GM12878 (cell line): ENCODE measurements around the gene ELF2. TPM values are rescaled to one million over a fixed set of nuclear protein-coding genes. Genes with fewer than 3 reads are reported as not detected.

Source experiments
- ATF7 ChIP-seq: fragments of 450-650 bp; IDR thresholded peaks from 2 replicates; pipeline ENCODE4 v1.6.1; 2016; ENCODE audit warnings: low read depth, mild to moderate bottlenecking
- BCL11A ChIP-seq: IDR thresholded peaks from 2 replicates; pipeline ENCODE4 v1.6.1; 2011; ENCODE audit warnings: low read depth, low read length
- BHLHE40 ChIP-seq, 2 experiments: fragments of 450-650 bp in 1 of 2; IDR thresholded peaks; 2 replicates each; pipeline ENCODE4 v1.6.1; 2011 to 2017; ENCODE audit warnings: low read depth in 2 of 2, borderline replicate concordance in 1 of 2, improper control_type of control experiment in 1 of 2, low read length in 1 of 2, mild to moderate bottlenecking in 1 of 2
- CBX5 ChIP-seq: sonication (generic); IDR thresholded peaks from 2 replicates; pipeline ENCODE4 v1.6.1; 2016; ENCODE audit warnings: low read depth, moderate library complexity, mild to moderate bottlenecking, inconsistent platforms
- CHD4 ChIP-seq: fragments of 200-600 bp; sonication (generic); IDR thresholded peaks from 2 replicates; pipeline ENCODE4 v1.6.1; 2016; ENCODE audit warnings: mild to moderate bottlenecking
- EP300 ChIP-seq, 2 experiments: fragments of 150-350 bp in 1 of 2; IDR thresholded peaks; 2 replicates each; pipeline ENCODE4 v1.6.1; 2011 to 2012; ENCODE audit warnings: low read depth in 2 of 2, low read length in 2 of 2, borderline replicate concordance in 1 of 2, improper control_type of control experiment in 1 of 2, inconsistent platforms in 1 of 2; ENCODE audit not compliant: control insufficient read depth in 1 of 2
- KLF5 ChIP-seq: fragments of 450-650 bp; IDR thresholded peaks from 2 replicates; pipeline ENCODE4 v1.6.1; 2014; ENCODE audit warnings: mild to moderate bottlenecking; ENCODE audit not compliant: partially characterized antibody
- NR2C1 ChIP-seq: fragments of 450-650 bp; IDR thresholded peaks from 2 replicates; pipeline ENCODE4 v1.6.1; 2017; ENCODE audit warnings: antibody characterized with exemption, mild to moderate bottlenecking, moderate library complexity
- REST ChIP-seq: IDR thresholded peaks from 2 replicates; pipeline ENCODE4 v1.6.1; 2012; ENCODE audit warnings: mild to moderate bottlenecking, low read depth, low read length
- SMAD1 ChIP-seq: fragments of 450-650 bp; IDR thresholded peaks from 2 replicates; pipeline ENCODE4 v1.6.1; 2018; ENCODE audit warnings: mild to moderate bottlenecking, low read depth; ENCODE audit not compliant: partially characterized antibody
- SMAD5 ChIP-seq: IDR thresholded peaks from 2 replicates; pipeline ENCODE4 v1.6.1; 2016; ENCODE audit warnings: antibody characterized with exemption, low read depth
- SPI1 ChIP-seq: IDR thresholded peaks from 2 replicates; pipeline ENCODE4 v1.6.1; 2011; ENCODE audit warnings: low read depth, mild to moderate bottlenecking, low read length, moderate library complexity, borderline replicate concordance; ENCODE audit not compliant: insufficient read depth
- SREBF1 ChIP-seq: IDR thresholded peaks from 2 replicates; pipeline ENCODE4 v1.6.1; 2012; ENCODE audit warnings: mild to moderate bottlenecking, low read length
- TAF1 ChIP-seq: IDR thresholded peaks from 2 replicates; pipeline ENCODE4 v1.6.1; 2011; ENCODE audit warnings: mild to moderate bottlenecking, low read depth, low read length, borderline replicate concordance
- ZNF207 ChIP-seq: fragments of 450-650 bp; IDR thresholded peaks from 2 replicates; pipeline ENCODE4 v1.6.1; 2014; ENCODE audit warnings: antibody characterized with exemption, mild to moderate bottlenecking, borderline replicate concordance
- ZNF217 ChIP-seq: fragments of 450-650 bp; IDR thresholded peaks from 2 replicates; pipeline ENCODE4 v1.6.1; 2017; ENCODE audit warnings: antibody characterized with exemption, mild to moderate bottlenecking
- polyA plus RNA-seq, 11 experiments: library from polyadenylated mRNA; depleted of rRNA in 4 of 11; unstranded in 6 of 11; stranded (reverse) in 5 of 11; fragments of >200 nt; fragmentation: Nextera tagmentation in 4 of 11; fragmentation: Illumina TruSeq in 1 of 11; extraction: Ambion mirVana in 4 of 11; extraction: Trizol in 1 of 11; gene quantifications; 1 replicate in 1 of 11; 2 replicates in 10 of 11; pipeline versions ENCODE4 v1.2.1 to v1.2.3, GENCODE V29; 2011 to 2016; ENCODE audit warnings: inconsistent platforms in 2 of 11, missing spikeins in 2 of 11, low read depth in 1 of 11
- total RNA-seq, 4 experiments: library from RNA; depleted of rRNA in 3 of 4; stranded (reverse); fragments of >200 nt in 3 of 4; fragmentation: Illumina TruSeq in 1 of 4; extraction: Trizol in 1 of 4; gene quantifications; 2 replicates each; pipeline versions ENCODE4 v1.2.1 to v1.2.3, GENCODE V29; 2013 to 2021
- TF ChIP-seq, protein P1 (sequence below): fragments of 450-650 bp; IDR thresholded peaks from 2 replicates; pipeline ENCODE4 v1.6.1; 2017; ENCODE audit warnings: mild to moderate bottlenecking, moderate library complexity
- TF ChIP-seq, protein P2 (sequence below): IDR thresholded peaks from 2 replicates; pipeline ENCODE4 v1.6.1; 2012; ENCODE audit warnings: improper control_type of control experiment, low read depth, low read length; ENCODE audit not compliant: insufficient replicate concordance

The ELF2 gene
- total and polyA plus RNA-seq, 10 of the 15 experiments (the other 5 are each of a cell fraction or from before 2014, with no cell fraction given), result 10.5 to 30.1 (median 20.5) TPM

GRCh38 chr4:139214039-139214534 lies 37.1 kb upstream of the ELF2 start (continued):
- no peak for TF ChIP-seq REST
- TF ChIP-seq SREBF1, result no peak
- TF ChIP-seq, protein P1, sequence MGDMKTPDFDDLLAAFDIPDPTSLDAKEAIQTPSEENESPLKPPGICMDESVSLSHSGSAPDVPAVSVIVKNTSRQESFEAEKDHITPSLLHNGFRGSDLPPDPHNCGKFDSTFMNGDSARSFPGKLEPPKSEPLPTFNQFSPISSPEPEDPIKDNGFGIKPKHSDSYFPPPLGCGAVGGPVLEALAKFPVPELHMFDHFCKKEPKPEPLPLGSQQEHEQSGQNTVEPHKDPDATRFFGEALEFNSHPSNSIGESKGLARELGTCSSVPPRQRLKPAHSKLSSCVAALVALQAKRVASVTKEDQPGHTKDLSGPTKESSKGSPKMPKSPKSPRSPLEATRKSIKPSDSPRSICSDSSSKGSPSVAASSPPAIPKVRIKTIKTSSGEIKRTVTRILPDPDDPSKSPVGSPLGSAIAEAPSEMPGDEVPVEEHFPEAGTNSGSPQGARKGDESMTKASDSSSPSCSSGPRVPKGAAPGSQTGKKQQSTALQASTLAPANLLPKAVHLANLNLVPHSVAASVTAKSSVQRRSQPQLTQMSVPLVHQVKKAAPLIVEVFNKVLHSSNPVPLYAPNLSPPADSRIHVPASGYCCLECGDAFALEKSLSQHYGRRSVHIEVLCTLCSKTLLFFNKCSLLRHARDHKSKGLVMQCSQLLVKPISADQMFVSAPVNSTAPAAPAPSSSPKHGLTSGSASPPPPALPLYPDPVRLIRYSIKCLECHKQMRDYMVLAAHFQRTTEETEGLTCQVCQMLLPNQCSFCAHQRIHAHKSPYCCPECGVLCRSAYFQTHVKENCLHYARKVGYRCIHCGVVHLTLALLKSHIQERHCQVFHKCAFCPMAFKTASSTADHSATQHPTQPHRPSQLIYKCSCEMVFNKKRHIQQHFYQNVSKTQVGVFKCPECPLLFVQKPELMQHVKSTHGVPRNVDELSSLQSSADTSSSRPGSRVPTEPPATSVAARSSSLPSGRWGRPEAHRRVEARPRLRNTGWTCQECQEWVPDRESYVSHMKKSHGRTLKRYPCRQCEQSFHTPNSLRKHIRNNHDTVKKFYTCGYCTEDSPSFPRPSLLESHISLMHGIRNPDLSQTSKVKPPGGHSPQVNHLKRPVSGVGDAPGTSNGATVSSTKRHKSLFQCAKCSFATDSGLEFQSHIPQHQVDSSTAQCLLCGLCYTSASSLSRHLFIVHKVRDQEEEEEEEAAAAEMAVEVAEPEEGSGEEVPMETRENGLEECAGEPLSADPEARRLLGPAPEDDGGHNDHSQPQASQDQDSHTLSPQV, result no peak
- peak; percentile 95 for TF ChIP-seq SPI1
- TF ChIP-seq, protein P2, sequence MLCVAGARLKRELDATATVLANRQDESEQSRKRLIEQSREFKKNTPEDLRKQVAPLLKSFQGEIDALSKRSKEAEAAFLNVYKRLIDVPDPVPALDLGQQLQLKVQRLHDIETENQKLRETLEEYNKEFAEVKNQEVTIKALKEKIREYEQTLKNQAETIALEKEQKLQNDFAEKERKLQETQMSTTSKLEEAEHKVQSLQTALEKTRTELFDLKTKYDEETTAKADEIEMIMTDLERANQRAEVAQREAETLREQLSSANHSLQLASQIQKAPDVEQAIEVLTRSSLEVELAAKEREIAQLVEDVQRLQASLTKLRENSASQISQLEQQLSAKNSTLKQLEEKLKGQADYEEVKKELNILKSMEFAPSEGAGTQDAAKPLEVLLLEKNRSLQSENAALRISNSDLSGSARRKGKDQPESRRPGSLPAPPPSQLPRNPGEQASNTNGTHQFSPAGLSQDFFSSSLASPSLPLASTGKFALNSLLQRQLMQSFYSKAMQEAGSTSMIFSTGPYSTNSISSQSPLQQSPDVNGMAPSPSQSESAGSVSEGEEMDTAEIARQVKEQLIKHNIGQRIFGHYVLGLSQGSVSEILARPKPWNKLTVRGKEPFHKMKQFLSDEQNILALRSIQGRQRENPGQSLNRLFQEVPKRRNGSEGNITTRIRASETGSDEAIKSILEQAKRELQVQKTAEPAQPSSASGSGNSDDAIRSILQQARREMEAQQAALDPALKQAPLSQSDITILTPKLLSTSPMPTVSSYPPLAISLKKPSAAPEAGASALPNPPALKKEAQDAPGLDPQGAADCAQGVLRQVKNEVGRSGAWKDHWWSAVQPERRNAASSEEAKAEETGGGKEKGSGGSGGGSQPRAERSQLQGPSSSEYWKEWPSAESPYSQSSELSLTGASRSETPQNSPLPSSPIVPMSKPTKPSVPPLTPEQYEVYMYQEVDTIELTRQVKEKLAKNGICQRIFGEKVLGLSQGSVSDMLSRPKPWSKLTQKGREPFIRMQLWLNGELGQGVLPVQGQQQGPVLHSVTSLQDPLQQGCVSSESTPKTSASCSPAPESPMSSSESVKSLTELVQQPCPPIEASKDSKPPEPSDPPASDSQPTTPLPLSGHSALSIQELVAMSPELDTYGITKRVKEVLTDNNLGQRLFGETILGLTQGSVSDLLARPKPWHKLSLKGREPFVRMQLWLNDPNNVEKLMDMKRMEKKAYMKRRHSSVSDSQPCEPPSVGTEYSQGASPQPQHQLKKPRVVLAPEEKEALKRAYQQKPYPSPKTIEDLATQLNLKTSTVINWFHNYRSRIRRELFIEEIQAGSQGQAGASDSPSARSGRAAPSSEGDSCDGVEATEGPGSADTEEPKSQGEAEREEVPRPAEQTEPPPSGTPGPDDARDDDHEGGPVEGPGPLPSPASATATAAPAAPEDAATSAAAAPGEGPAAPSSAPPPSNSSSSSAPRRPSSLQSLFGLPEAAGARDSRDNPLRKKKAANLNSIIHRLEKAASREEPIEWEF, result no peak
- peak; percentile 77 for TF ChIP-seq ATF7
- no peak for TF ChIP-seq CHD4
- no peak for TF ChIP-seq KLF5
- no peak for TF ChIP-seq SMAD5
- TF ChIP-seq CBX5, result no peak
- no peak for TF ChIP-seq BCL11A
- 0 out of 4 replicates have a peak, but pooled peaks of 1 of the 2 experiments have one; percentile 28 for TF ChIP-seq BHLHE40 (IDR thresholded peaks at IDR 0.05; ENCODE audit: borderline replicate concordance in 1 of 2, low read depth in 2 of 2, low read length in 1 of 2)
- TF ChIP-seq SMAD1, result no peak
- TF ChIP-seq ZNF207, result no peak
- TF ChIP-seq NR2C1, result peak; percentile 51
- no peak for TF ChIP-seq ZNF217
- peak; percentile 15 to 51; a peak in 2 of 4 replicates for TF ChIP-seq EP300 (IDR thresholded peaks at IDR 0.05; ENCODE audit: borderline replicate concordance in 1 of 2, control insufficient read depth in 1 of 2, low read depth in 2 of 2, low read length in 2 of 2)
- no peak for TF ChIP-seq TAF1
